Stimulated activated CD8-positive, alpha-beta memory T cell treated with anti-CD3 and anti-CD28 coated beads, Interleukin-15, amount 100 ng/mL, for 4 hours (primary cell): Measurements from ENCODE around the gene CLDN18.

Source experiments
- DNase-seq, 2 donors: peaks; one replicate each; pipeline ENCODE4 v3.0.0-alpha.2; 2020; ENCODE audit warnings: low read depth in 2 of 2

The CLDN18 gene

DNA sequence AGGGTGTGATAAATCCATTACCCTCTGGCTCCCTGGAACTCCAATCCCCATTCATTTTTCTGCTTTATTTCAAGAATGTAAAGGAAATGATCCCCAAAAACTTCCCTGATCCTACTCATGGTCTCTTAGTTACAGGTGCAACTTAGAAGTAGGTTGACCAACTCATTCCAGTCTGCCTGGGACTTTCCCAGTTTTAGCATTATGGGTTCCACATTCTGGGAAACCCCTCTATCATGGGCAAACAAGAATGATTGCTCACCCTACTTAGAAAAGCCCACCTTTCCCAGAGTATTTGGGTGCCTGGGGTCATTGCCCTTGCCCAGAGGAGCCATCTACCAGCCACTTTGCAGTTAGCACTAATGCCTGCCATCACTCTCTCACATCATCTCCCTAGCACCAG, 15.6 kb downstream of the CLDN18 start:
- no peak for DNase-seq

DNA sequence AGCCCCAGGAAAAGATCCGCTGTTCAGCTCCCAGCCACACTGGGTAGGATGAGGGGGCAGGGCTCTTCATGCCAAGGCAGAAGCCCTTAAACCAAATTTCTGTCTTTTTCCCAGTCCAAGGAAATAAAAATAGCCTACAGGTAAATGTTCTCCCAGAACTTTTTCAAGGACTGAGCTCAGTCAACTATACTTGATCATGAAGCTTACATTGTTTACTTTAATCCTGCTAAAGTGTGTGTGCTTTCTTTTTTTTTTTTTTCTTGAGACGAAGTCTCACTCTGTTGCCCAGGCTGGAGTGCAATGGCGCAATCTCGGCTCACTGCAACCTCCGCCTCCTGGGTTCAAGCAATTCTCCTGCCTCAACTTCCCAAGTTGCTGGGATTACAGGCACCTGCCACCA, 17.9 kb downstream of the CLDN18 start:
- no peak for DNase-seq

DNA sequence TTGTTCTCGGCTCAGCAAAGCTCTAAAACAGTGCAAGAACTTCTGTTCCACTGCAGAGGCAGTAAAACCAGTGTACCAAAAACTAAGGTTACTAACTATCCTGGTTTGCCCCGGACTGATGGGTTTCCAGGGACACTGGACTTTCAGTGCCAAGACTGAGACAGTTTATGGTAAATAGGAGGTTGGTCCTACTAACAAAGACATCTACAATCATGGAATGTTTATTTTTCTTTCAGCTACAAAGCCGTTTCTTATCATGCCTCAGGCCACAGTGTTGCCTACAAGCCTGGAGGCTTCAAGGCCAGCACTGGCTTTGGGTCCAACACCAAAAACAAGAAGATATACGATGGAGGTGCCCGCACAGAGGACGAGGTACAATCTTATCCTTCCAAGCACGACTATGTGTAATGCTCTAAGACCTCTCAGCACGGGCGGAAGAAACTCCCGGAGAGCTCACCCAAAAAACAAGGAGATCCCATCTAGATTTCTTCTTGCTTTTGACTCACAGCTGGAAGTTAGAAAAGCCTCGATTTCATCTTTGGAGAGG, 20.8 kb downstream of the CLDN18 start:
- DNase-seq: no peak

DNA sequence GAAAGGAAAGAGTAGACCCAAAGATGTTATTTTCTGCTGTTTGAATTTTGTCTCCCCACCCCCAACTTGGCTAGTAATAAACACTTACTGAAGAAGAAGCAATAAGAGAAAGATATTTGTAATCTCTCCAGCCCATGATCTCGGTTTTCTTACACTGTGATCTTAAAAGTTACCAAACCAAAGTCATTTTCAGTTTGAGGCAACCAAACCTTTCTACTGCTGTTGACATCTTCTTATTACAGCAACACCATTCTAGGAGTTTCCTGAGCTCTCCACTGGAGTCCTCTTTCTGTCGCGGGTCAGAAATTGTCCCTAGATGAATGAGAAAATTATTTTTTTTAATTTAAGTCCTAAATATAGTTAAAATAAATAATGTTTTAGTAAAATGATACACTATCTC, 21.6 kb downstream of the CLDN18 start:
- no peak for DNase-seq

DNA sequence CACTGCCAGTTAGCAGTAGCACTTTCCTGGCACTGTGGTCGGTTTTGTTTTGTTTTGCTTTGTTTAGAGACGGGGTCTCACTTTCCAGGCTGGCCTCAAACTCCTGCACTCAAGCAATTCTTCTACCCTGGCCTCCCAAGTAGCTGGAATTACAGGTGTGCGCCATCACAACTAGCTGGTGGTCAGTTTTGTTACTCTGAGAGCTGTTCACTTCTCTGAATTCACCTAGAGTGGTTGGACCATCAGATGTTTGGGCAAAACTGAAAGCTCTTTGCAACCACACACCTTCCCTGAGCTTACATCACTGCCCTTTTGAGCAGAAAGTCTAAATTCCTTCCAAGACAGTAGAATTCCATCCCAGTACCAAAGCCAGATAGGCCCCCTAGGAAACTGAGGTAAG, 22.6 kb downstream of the CLDN18 start:
- no peak for DNase-seq

DNA sequence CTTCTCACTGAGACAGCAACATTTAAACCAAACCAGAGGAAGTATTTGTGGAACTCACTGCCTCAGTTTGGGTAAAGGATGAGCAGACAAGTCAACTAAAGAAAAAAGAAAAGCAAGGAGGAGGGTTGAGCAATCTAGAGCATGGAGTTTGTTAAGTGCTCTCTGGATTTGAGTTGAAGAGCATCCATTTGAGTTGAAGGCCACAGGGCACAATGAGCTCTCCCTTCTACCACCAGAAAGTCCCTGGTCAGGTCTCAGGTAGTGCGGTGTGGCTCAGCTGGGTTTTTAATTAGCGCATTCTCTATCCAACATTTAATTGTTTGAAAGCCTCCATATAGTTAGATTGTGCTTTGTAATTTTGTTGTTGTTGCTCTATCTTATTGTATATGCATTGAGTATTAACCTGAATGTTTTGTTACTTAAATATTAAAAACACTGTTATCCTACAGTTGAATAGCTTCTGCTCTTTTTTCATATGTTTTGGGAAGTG, 23.3 kb downstream of the CLDN18 start:
- DNase-seq: no peak

DNA sequence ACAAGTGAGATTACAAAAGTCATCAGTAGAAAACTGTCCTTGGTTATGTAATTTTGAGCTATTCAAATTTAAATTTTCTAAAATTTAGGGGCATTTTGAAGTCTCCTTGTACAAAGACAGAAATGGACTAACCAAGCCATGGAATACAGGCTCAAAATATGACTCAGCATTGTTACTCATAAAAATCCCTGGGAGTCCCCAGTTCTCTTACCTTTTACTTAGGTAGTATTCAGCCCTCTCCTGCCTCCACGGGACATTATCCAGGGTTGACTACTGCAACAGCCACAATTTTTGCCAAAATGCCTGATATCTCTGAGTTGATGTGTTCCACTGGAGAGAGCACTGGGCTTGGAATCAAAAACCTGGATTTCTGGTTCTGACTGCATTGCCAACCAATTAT, 25.0 kb downstream of the CLDN18 start:
- no peak for DNase-seq

DNA sequence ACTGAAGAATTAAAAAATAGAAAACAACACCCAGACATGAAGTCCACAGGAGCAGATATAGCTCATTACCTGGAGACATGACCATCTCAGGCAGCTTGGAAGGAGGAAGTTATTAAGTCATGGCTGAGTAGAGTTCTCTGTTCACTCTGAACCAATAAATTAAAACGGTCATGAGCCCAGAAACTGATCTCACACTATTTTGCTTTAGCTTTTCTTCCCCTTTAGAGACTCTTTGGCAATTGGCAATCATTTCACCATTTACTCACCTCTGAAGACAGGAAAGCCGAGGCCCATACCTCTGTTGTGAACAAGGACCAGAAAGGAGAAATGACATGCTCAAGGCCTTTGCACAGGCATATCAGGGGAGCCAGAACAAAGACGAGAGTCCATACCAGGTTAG, 26.6 kb downstream of the CLDN18 start:
- no peak for DNase-seq

DNA sequence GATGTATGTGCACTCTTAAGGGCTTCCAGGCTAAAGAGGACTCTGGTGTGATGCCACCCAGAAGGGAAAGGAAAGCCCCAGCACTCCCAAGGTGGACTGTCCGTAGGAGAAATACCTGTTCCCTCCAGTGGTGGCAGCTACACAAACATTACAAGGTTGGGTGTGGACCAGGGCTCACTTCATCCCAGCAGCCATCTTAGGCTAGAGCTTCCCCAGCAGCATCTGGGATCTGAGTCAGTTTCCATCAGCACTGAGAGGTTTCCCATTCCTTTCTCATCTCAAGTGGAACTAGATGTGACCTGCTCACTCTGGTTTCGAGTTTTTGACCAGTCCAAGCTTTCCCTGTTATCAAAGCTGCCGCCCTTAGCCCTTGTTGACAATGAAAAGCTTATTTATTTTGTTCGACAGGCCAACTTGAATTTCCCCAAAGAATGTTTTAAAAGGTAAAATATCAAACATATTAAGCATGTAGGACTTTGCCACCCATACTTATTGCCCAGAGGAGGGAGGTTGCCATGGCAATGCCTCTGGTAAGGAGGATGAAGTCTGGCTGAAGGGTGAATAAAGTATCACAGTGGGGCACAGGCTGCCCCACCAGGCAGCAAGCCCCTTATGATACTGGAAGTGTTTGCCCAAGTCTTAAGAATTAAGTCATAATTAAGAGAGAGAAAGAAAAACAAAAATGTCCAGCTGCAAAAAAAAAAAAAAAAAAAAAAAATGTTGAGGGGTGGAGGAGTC, 28.9 kb downstream of the CLDN18 start:
- DNase-seq: no peak

DNA sequence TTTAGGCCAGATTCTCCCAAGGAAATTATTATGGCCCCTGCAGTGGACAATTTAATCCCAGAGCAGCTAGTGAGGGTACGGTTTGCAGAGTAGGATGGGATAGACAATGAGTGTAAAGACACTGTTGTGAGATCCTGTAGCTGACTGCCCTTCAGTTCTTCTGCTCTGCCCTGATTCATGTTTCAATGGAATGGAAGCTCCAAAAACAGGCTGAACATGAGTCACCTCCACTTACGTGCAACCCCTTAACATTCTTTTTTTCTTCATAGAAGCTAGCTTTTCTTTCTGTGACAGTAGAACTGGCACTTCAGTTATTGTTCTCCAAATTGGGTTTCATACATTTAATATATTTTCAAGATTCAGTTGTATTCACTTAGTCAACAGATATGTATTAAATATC, 32.1 kb downstream of the CLDN18 start:
- no peak for DNase-seq

DNA sequence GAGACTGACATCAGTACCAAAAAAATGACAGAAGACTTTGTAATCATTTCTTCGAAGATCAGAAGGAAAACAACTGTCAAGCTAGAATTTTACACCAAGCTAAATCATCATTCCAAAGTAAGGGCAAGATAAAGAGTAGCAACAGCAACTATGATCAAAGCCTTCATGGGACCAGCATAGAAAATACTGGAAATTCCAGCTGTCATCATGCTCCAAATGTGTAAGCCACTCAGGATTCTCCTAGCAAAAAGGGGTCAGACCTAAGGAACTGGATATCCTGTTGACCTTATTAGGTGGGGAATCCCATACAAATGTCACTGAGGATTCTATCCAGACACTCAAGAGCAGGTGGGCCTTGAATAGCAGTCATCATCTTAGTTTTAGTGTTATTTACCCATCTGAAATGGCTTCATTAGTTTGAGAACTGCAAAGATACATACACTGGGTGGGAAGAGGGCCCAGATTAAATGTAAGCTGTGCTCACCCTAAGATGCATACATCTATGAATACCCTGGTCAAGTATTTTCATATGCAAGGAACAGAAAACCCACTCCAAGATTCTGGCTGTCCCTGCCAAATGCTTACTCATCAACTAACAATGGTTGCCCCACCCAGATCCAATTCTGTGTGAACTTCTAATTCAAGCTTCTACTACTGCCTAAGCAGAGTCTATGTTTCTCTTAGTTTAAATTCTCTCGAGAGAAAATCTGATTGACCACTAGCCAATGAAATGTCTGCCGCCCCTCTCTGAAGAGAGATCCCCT, 33.5 kb downstream of the CLDN18 start:
- no peak for DNase-seq

DNA sequence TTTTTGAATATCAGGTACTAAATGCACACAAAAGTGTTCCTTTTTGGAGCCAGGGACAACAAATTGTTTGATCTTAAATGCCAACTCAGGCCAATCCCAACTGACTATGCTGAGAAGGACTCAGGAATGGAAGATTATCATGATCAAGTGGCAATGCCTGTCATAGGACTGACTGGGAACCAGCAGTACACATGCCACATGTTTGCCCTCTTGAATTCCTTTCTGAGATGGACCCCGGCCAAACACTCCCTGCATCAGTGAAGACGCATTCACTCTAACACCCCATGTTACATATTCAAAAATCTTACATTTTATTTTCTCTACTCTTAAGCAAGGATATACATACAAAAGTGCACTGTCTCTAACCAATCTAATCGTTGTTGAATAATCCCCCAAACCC, 36.1 kb downstream of the CLDN18 start:
- DNase-seq: no peak

DNA sequence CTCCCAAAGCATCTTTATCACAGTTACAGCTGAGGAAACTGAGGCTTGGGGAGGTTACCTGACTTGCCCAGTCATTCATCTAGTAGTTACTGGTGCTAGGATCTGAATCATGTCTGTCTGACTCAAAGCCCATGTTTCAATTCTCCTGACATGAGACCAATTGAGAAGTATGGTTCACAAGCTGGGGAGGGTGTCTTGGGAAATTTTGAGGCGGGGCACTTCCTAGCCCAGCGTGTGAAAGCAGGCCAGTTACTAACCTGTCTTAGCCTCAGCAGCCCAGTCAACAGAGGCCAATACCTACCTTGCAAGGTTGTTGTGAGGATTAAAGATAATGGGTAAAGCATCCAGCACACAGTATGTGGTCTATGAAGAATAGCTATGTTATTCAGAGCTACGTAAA, 37.0 kb downstream of the CLDN18 start:
- no peak for DNase-seq

DNA sequence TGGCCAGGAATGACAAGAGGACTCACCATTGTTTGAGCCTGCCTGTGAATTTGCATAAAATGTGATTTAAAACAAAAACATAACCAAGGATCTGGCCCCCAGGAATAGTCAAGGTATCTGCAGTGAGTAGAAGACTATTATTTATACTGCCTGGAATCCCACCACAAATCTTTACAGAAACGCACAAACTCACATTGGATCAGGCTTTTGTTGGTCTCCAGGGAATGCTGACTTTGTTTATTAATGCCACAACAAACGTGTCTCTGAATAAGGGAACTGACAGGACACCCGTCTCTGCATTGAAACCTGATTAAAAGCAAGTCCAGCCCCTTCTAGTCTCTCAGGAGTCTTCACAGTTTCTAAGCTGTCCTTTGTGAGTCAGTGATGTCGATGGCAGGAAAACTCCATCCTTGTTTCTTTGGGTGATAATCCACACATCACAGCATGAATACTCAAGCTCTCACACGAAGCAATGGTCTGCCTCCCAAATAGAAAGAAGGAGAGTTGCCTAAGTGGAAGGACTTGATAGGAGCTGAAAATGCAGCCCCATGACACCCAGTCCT, 37.7 kb downstream of the CLDN18 start:
- DNase-seq: no peak

DNA sequence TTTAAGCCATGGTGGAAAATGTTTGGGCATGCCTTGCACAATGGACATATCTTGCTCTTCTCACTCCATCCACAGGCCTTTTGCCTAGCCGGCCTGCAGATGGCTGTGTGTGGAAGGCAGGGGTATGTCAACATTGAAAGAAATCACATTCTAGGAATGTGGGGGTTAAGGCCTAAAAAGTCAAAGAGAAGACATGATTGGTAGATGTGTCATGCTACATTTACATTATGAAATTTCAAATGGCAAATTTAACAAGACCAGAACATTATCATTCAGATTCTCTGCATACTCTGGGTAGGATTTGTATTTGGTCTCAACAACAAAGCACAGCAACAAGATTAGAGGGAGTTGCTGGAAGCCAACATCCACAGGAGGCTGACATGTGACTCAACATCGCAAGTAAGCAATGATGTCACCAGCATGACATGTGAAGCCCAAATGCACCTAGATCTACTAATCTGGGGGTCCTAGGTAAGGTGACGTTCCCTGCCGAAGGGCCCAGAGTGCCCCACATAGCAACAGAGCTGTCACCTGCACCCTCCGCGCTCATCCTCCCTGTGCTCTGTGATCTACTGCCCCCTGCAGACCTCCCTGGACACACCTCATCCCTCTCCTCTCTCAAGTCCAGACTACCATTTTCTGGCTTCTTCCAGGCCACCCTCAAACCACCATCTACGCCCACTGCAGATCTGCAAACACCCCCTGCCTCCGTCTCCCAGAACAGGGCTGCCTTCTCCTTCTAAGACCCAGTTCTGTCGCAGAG, 39.4 kb downstream of the CLDN18 start:
- no peak for DNase-seq

DNA sequence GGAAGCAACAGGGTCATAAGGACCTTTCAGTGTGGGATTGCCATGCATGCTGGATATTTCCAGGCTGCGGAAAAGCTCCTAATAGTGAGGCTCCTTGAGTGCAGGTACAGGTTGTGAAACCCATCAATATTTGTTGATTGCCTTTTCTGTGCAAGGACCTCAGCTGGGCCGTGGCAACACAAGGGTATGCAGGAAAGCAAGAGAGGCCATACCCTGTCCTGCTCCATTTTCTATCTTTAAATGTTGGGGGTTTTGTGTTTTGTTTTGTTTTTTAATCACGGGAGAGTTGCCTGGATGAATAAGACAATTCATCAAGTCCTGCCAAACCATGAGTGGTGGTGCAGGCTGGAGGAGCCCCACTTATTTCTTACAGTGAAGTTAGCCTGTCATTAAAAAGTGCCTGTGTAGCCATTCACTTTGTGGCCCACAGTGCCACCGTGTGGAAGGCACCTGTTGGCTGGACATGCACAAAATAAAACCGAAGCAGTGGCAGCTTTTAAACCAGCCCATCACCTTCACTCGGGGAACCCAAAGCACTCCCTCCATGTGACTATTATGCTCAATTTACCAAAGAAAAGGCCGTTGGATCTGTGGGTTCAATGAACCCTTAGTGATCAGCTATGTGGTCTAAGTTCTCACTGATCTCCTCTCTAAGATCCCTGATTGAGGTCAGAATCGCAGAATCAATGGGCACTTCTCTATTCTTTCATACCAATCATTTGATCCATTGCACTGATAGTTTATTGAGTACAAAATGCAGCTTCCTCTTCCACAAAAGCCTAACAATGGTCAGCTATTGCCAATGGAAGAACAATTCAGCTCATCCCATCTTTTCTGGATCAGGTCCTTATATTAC, 42.2 kb downstream of the CLDN18 start:
- DNase-seq: no peak

DNA sequence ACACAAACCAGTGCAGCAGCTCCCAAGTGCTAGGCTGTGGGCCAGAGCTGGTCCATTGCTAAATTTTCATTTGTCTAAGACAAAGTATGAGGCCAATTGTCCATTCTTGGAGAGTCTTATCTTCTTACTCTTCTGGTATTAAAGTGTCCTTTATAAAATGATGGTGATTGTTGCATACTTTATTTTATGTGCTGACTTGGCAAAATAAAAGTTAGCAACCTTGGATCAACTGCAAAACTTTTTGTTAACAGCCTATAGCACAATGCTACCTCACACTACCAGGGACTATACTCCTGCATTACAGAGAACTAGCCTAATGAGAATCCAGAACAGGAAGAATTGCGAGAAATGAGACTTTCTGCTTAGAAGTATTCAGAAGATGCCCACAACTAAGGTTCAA, 44.1 kb downstream of the CLDN18 start:
- no peak for DNase-seq

DNA sequence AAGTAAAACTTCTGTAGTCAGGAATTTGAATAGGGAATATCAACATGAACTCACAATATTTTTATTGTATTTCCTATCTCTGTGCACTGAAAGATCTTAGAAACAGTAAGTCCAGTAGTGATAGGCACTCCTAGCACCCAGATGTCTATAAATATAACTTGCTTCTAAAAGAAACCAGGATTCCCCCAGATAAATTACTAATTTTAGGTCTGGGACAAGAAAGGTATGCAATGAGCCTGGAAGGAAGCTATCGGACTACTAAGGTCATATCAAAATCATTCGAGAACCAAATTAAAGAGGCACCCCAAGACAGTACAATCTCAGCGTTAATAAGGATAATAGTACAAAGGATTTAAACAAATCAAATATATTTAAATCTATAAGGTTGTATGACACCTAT, 47.4 kb downstream of the CLDN18 start:
- no peak for DNase-seq

DNA sequence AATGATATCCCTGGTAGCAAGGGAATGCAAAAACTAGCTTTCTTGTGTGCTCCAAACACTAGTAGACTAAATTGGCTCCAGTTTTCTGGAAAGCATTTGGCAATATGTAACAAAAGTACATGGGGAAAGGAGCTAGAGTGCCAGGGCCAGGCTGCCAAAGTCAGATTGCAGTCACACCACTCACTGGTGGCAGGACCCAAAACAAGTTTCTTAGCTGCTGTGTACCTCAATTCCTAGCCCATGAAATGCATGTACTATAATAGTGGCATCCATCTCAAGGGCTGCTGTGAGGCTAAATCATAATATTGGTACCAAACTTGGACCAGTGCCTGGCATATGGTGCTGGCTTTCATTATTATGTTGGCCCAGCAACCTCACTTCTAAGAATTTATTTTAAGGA, 49.3 kb downstream of the CLDN18 start:
- no peak for DNase-seq

DNA sequence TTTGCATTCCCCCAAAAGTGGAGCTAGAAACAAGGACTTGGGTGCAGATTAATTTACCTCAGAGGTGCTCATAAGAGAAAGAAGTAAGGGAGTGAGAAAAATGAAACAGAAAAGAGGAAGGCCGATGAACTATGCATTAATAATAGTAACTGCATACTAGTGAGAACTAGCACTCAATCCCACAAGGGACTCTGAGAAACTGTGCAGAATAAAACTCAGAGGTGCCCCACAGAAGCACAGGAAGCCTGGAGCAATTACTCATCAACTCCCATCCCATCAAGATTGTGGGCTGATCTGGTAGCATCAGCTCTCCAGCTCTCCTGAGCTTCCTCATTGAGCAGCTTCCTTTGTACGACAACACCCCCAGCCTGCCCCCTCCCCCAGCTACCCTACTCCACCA, 50.8 kb downstream of the CLDN18 start:
- DNase-seq: no peak

DNA sequence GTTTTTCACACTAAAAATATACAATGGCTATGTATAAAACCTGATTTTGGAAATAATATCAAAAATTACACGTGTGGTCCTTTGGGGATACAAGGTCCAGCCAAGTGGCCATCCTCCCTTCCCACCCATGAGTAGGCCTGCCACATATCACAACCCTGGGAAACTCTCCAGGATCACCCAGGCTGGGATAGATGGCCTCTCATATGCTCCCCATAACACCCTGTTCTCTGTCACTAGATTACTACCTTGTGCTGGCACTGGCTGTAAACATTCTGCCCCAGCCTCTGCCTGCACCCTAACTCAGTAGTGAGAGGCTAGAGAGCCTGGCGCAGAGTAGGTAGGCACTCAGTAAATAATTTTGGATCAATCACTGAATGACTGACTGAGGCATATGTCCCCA, 52.1 kb downstream of the CLDN18 start:
- DNase-seq: no peak
